Esophagus mucosa (tissue), 1 donor: ENCODE measurements around the gene KANSL1. TPM values are rescaled to one million over a fixed set of nuclear protein-coding genes. Genes with fewer than 3 reads are reported as not detected.

ENCODE experiments used
- ATAC-seq: fragments of 200-7000 bp; cut with Tn5 transposase; one replicate; pipeline ENCODE4 v1.9.1; 2020
- total RNA-seq: library from RNA; stranded (reverse); gene quantifications from one replicate; pipeline ENCODE4 v1.2.4, GENCODE V29; 2023
- donor health status: DM: yes; HTN: yes; CAD: no.

KANSL1 gene
- total RNA-seq, 1 donor from 2014 or later, result 56.2 TPM

GRCh38 chr17:45996282-45996937 lies 196.8 kb downstream of the KANSL1 start:
- no peak for ATAC-seq

DNA sequence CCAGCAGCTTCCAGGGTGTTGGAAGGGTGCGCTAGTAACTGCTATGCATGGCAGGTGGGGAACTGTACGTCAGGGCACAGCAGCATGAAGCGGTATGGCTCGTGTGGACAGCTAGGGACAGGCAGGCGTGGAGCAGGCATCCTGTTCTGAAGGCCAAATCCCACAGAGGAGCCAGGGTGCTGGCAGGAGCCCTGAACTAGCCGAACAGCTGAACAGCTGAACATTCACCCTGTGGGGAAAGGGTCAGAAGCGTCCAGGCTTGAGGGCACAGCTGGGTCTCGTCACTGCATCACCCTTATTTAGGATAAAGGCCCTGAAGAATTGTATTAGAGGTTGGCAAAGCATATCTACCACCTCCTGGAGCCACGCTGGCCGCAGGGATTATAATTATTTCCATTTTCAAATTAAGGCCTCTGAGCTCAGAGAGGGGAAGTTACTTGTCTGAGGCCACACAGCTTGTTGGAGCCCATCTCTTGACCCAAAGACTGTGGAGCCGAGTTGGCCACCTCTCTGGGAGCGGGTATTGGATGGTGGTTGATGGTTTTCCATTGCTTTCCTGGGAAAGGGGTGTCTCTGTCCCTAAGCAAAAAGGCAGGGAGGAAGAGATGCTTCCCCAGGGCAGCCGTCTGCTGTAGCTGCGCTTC lies 197.5 kb downstream of the KANSL1 start:
- no peak for ATAC-seq

- no peak for ATAC-seq
Observed at GRCh38 chr17:45994987-45995386, 198.2 kb downstream of the KANSL1 start.

- ATAC-seq, result no peak
Observed at GRCh38 chr17:45993962-45994627, 199.1 kb downstream of the KANSL1 start.

DNA sequence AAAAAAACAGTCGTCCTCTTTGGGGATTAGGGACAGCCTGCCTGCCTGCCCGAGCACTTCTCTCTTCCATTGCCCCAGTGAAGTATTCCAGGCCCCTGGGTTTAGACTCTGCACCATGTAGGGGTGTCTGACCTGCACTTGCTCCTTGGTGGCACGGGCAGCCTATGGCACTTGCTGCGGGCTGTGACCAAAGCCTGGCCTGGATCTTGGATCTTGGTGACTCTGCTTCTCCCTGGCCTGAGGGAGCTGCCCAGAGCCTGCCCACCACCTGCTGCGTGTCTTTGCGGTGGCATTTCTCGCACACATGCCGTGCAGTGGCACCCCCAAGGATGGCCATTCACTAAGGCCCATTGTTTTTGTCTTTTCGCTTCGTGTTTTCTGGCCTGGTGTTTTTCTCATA lies 200.3 kb downstream of the KANSL1 start:
- ATAC-seq, result no peak

DNA sequence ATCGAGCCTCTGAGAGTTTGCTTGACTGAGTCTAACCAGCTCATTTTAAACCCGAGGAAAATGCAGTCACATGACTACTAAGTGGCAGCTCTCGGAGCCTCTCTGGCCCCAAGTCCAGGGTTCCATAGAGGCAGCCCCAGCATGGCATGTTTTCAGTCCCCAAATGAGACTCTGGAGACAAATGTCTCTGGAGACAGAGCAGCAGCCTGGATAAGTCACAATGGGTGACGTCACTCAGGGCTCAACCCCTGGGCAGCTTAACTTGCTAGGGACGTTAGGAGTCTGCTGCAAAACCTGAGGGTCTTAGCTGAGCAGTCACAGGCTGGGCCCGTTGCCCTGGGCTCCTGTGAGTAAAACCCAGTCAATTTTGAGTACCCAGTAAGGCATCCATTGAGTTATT lies 201.1 kb downstream of the KANSL1 start:
- no peak for ATAC-seq

DNA sequence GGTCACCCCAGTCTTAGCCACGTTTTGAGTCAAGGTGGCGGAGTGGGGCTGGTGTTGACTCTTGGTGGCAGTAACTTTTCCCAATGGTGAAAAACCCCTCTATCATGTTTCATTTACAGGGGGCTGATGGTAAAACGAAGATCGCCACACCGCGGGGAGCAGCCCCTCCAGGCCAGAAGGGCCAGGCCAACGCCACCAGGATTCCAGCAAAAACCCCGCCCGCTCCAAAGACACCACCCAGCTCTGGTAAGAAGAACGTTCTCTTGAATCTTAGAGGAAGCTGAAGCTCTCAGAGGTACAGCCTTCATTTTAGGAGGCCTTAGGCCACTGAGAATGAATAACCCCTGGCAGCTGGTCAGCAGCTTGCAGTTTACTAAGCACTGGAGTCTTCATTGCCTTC lies 201.9 kb downstream of the KANSL1 start:
- ATAC-seq, result no peak

DNA sequence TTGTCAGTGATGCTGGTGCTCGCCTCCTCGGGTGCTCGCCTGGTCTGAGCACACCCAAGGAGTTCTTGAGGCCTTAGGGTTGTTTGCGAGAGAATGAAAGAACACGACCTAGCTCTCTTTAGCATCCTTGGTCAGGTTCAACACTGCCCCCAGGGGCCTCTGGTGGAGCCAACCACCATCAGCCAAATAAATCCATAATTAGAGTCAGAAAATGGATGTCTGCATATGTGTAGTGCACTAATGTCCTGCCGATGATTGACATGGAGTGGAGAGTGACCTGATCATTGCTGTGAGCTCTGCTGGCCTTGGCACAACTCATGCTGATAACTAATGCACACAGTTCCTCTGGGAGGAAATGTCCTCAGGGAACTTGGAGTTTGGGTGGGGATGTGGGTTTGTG lies 202.3 kb downstream of the KANSL1 start:
- no peak for ATAC-seq

DNA sequence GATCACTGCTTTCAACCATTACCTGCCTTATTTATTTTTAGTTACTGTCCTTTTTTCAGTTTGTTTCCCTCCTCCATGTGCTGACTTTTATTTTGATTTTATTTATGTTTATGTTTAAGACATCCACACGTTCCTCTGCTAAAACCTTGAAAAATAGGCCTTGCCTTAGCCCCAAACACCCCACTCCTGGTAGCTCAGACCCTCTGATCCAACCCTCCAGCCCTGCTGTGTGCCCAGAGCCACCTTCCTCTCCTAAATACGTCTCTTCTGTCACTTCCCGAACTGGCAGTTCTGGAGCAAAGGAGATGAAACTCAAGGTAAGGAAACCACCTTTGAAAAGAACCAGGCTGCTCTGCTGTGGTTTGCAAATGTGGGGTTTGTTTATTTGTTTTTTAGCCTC lies 203.5 kb downstream of the KANSL1 start:
- no peak for ATAC-seq

DNA sequence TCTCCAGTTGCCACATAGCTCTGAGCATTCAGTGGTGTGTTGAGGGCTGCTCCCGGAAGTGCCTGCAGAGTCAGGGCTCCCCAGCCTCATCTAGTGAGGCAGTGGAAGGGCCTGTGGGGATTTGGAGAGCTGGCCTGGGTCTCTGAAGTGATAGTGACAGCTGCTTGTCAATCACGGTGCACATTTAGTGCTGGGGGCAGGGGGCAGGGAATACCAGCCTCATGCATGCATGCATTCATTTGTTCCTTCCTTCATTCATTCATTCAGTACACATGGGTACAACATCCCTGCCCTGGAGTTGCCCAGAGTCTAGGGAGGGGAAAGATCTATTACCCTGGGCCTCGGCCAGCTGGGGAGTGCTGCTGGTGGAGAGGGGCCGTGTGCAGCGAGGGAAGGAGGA lies 205.5 kb downstream of the KANSL1 start:
- no peak for ATAC-seq

DNA sequence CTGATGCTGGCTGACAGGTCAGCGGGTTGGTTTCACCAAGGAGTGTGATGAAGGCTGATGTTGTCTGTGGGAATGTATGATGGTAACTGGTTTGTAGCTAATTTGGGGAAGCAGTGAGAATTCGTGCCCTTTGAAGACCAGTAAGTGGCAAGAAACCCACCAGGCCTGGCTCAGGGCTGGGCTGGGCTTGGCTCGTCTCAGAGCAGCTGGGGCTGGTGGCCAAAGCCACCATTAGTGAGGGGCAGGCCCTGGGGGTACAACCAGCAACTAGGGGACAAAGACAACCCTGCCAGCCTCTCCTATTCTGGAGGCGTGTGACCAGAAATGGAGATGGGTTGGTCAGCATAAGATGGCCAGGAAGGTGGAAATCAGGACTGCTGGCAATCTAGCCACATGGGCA lies 207.2 kb downstream of the KANSL1 start:
- ATAC-seq, result no peak

DNA sequence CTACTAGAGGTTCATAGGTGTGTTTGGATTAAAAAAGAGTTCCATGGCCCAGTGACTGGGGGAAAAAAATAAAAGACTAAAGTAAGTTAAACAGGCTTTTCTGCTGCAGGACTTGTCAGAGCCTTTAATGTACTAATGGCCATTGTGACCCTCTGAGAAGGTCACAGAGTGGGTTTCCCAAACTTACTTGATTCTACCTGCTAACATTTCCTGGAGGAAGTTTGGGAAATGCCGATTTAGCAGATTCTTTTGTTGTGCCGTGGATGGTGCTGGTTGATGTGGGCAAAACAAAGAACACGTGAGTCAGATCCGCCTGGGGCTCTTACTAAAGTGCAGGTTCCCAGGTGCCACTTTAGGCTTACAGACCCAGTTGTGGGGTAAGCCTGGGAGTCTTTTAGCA lies 207.8 kb downstream of the KANSL1 start:
- ATAC-seq, result no peak

- ATAC-seq, result no peak
Observed at GRCh38 chr17:45984368-45984767, 208.9 kb downstream of the KANSL1 start.

- no peak for ATAC-seq
Observed at GRCh38 chr17:45983614-45984310, 209.5 kb downstream of the KANSL1 start.

GRCh38 chr17:45982791-45983613 lies 210.2 kb downstream of the KANSL1 start:
- no peak for ATAC-seq

GRCh38 chr17:45981306-45981705 lies 211.9 kb downstream of the KANSL1 start:
- no peak for ATAC-seq

DNA sequence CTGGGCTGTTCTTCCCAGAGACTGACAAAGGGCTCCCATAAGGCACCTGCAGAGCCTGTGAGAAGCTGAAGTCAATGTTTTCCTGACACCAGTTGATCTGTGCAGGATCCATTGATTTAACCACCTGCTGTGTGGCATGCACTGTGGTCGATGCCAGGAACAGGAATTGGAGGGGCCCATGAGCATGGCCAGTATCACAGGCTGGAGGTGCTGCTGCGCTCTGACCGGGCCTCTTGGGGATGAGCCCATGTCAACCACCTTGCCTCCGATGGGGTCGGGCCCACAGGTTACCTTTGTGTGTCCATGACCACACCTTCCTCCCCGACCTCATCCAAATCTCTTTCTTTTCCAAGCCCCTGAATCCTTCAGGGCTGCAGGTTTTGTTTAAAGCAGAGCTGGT lies 212.4 kb downstream of the KANSL1 start:
- ATAC-seq, result no peak

Other genes starting within 250 kb of the KANSL1 start
- gene STH, start 194.2 kb downstream of the KANSL1 start, total RNA-seq, result not detected
- gene LRRC37A, start 101.7 kb upstream of the KANSL1 start, total RNA-seq, result 1.4 TPM
- 6.6 TPM for gene ARL17B, start 168.3 kb upstream of the KANSL1 start, total RNA-seq